Endothelial cell of umbilical vein (primary cell): Measurements from ENCODE around the gene MXD4. TPM values are rescaled to one million over a fixed set of nuclear protein-coding genes. Genes with fewer than 3 reads are reported as not detected.

Experiments
- BruUV-seq: library from RNA; stranded (reverse); fragments of 400-500 nt; replicated peaks from 2 replicates; lab custom pipeline; 2021; lab: Mats Ljungman, UMichigan
- CTCF ChIA-PET: fragments of 300-600, 350-600 bp; sonication (Branson Sonifier 250); formaldehyde crosslinking; loops from one replicate; lab custom pipeline; 2021; ENCODE audit warnings: antibody characterized with exemption, inconsistent platforms; lab: Charles Lee
- POLR2A ChIA-PET: fragments of 300-600, 350-600 bp; sonication (Branson Sonifier 250); formaldehyde crosslinking; loops from one replicate; lab custom pipeline; 2021; ENCODE audit warnings: antibody characterized with exemption, inconsistent platforms; lab: Charles Lee
- DNase-seq: peaks from one replicate; pipeline ENCODE4 v3.0.0-alpha.2; 2011; ENCODE audit warnings: low read depth, low spot score
- FAIRE-seq: peaks from 2 replicates; lab custom pipeline; 2011; peaks lifted over from hg19 to GRCh38; lab: Jason Lieb, UNC
- H2AFZ ChIP-seq: 2 replicates; pipeline ENCODE4 v1.6.0; 2012; ENCODE audit warnings: low read depth, low read length, control low read depth, inconsistent platforms
- H3K27ac ChIP-seq: 2 replicates; pipeline ENCODE4 v1.5.1; 2011; ENCODE audit warnings: low read depth, mild to moderate bottlenecking, control low read depth, low read length, moderate library complexity; ENCODE audit not compliant: insufficient read depth
- H3K27me3 ChIP-seq, 2 experiments: 2 replicates each; pipeline versions ENCODE4 v1.6.0 to v1.6.1; 2011; ENCODE audit warnings: low read length in 2 of 2, mixed read lengths in 1 of 2; ENCODE audit not compliant: control insufficient read depth in 2 of 2, insufficient read depth in 2 of 2
- H3K36me3 ChIP-seq, 2 experiments: 2 replicates in 1 of 2; 3 replicates in 1 of 2; pipeline ENCODE4 v1.5.1; 2011; ENCODE audit warnings: low read length in 2 of 2, mild to moderate bottlenecking in 1 of 2, moderate library complexity in 1 of 2; ENCODE audit not compliant: control insufficient read depth in 2 of 2, insufficient read depth in 2 of 2; ENCODE audit errors: extremely low read depth in 1 of 2
- H3K4me1 ChIP-seq: 3 replicates; pipeline ENCODE4 v1.5.1; 2011; ENCODE audit warnings: mild to moderate bottlenecking, low read length; ENCODE audit not compliant: control insufficient read depth, insufficient read depth; ENCODE audit errors: extremely low read depth
- H3K4me2 ChIP-seq: 2 replicates; pipeline ENCODE4 v1.6.1; 2011; ENCODE audit warnings: low read length, control low read depth, mixed read lengths; ENCODE audit not compliant: insufficient read depth
- H3K4me3 ChIP-seq, 3 experiments: fragments of 200-600 bp in 1 of 3; sonication (generic), shearing (Covaris generic) in 1 of 3; replicated peaks in 1 of 3; 2 replicates each; pipeline ENCODE4 v1.5.1; 2011 to 2016; ENCODE audit warnings: control low read depth in 3 of 3, low read length in 3 of 3, mild to moderate bottlenecking in 2 of 3, inconsistent platforms in 1 of 3, low read depth in 1 of 3, moderate library complexity in 1 of 3; ENCODE audit not compliant: insufficient read depth in 1 of 3
- H3K79me2 ChIP-seq: 2 replicates; pipeline ENCODE4 v1.6.0; 2012; ENCODE audit warnings: low read length, inconsistent platforms; ENCODE audit not compliant: control insufficient read depth, insufficient read depth
- H3K9ac ChIP-seq: replicated peaks from 2 replicates; pipeline ENCODE3; 2011; ENCODE audit warnings: low read length, control low read depth; ENCODE audit not compliant: insufficient read depth; ENCODE audit errors: extremely low read depth
- H3K9me1 ChIP-seq: replicated peaks from 3 replicates; pipeline ENCODE4 v1.6.0; 2011; ENCODE audit warnings: mild to moderate bottlenecking, low read length; ENCODE audit not compliant: control insufficient read depth, insufficient read depth; ENCODE audit errors: extremely low read depth
- H3K9me3 ChIP-seq: replicated peaks from 2 replicates; pipeline ENCODE4 v1.5.1; 2012; ENCODE audit warnings: low read length, inconsistent platforms; ENCODE audit not compliant: control insufficient read depth, insufficient read depth
- H4K20me1 ChIP-seq: replicated peaks from 2 replicates; pipeline ENCODE3; 2011; ENCODE audit warnings: mild to moderate bottlenecking, low read length; ENCODE audit not compliant: control insufficient read depth, insufficient read depth; ENCODE audit errors: extremely low read depth
- CTCF ChIP-seq, 2 donors: IDR thresholded peaks; 1 replicate in 1 of 2; 2 replicates in 1 of 2; pipeline ENCODE4 v1.5.1; 2011; ENCODE audit warnings: low read length in 2 of 2, mild to moderate bottlenecking in 2 of 2, moderate library complexity in 2 of 2, control low read depth in 1 of 2, inconsistent platforms in 1 of 2, low read depth in 1 of 2; ENCODE audit not compliant: insufficient read depth in 1 of 2; ENCODE audit errors: extremely low read depth in 1 of 2
- EZH2 ChIP-seq: IDR thresholded peaks from 2 replicates; pipeline ENCODE4 v1.6.1; 2012; ENCODE audit warnings: borderline replicate concordance, low read depth, mild to moderate bottlenecking, moderate library complexity, low read length, inconsistent platforms; ENCODE audit not compliant: severe bottlenecking
- FOS ChIP-seq: IDR thresholded peaks from 2 replicates; pipeline ENCODE4 v1.6.1; 2011; ENCODE audit warnings: mild to moderate bottlenecking, low read length, moderate library complexity, borderline replicate concordance; ENCODE audit not compliant: insufficient read depth
- GATA2 ChIP-seq: IDR thresholded peaks from 2 replicates; pipeline ENCODE4 v1.7.0; 2011; ENCODE audit warnings: low read depth, mild to moderate bottlenecking, moderate library complexity, mixed read lengths, low read length; ENCODE audit not compliant: insufficient read length, insufficient read depth
- JUN ChIP-seq: IDR thresholded peaks from 2 replicates; pipeline ENCODE4 v1.6.1; 2011; ENCODE audit warnings: borderline replicate concordance, low read depth; ENCODE audit not compliant: insufficient read length, insufficient read depth
- MAX ChIP-seq: IDR thresholded peaks from 2 replicates; pipeline ENCODE4 v1.6.1; 2011; ENCODE audit not compliant: insufficient read depth, insufficient read length
- MYC ChIP-seq: IDR thresholded peaks from one replicate; pipeline ENCODE4 v1.6.1; 2011; ENCODE audit warnings: mild to moderate bottlenecking, low read depth, low read length
- POLR2A ChIP-seq: IDR thresholded peaks from 2 replicates; pipeline ENCODE4 v1.6.1; 2012; ENCODE audit warnings: low read depth, mild to moderate bottlenecking, control low read depth, low read length
- POLR2AphosphoS5 ChIP-seq: IDR thresholded peaks from 2 replicates; pipeline ENCODE4 v1.6.1; 2012; ENCODE audit warnings: low read depth, mild to moderate bottlenecking, control low read depth, low read length, moderate library complexity; ENCODE audit not compliant: insufficient read depth
- dilution Hi-C: fragments of 300-500 bp; cut with MboI; formaldehyde crosslinking; loops from one replicate; pipeline ENCODE4 v1.15.0; 2019; ENCODE audit warnings: low sequenced_read_pairs; ENCODE audit not compliant: extremely low pct_ligation_motif_present
- intact Hi-C: fragments of 100-400 bp; cut with micrococcal nuclease; formaldehyde crosslinking; loops from one replicate; pipeline ENCODE4 v1.10.0; 2022
- polyA plus RNA-seq, 4 experiments: library from polyadenylated mRNA; depleted of rRNA in 3 of 4; stranded (reverse) in 3 of 4; unstranded in 1 of 4; fragments of >200 nt; gene quantifications; 2 replicates each; pipeline versions ENCODE4 v1.2.1 to v1.2.3, GENCODE V29; 2011 to 2012; ENCODE audit warnings: missing spikeins in 1 of 4
- total RNA-seq: library from RNA; stranded (reverse); gene quantifications from 2 replicates; pipeline ENCODE4 v1.2.3, GENCODE V29; 2021

The MXD4 gene
- total and polyA plus RNA-seq, 2 donors (not counting 3 experiments of a cell fraction or from before 2014, with no cell fraction given), result 62.7 to 74.1 TPM

- TF ChIP-seq POLR2A, result no peak
- TF ChIP-seq MAX, result no peak
- H2AFZ ChIP-seq, result no peak overlapping the region
- FAIRE-seq, result no peak
- no peaks in the 10 kb centered on the region for H3K79me2 ChIP-seq
- H3K4me2 ChIP-seq, result no peak overlapping the region
- H3K27ac ChIP-seq, result no peak overlapping the region
- no peak overlapping the region for H3K4me3 ChIP-seq
- no peak for DNase-seq
- H4K20me1 ChIP-seq, result no peaks in the 10 kb centered on the region
- dilution Hi-C loops, result no loop called here
- H3K9me3 ChIP-seq, result no peaks in the 10 kb centered on the region
- POLR2A ChIA-PET, result no interaction called here
- intact Hi-C loops, result no loop called here
- no peaks in the 10 kb centered on the region for H3K36me3 ChIP-seq
- BruUV-seq, result no TSS peak
- H3K27me3 ChIP-seq, result no peaks in the 10 kb centered on the region
- no peaks in the 10 kb centered on the region for H3K4me1 ChIP-seq
- no peak overlapping the region for H3K9ac ChIP-seq
- CTCF ChIA-PET, result no interaction called here
- H3K9me1 ChIP-seq, result no peaks in the 10 kb centered on the region
Measured at GRCh38 chr4:2303121-2303685, 41.3 kb upstream of the MXD4 start.

GRCh38 chr4:2302387-2303119 lies 40.6 kb upstream of the MXD4 start:
- Histone ChIP-seq H3K9me3 (no peaks in the 10 kb centered on the region), H3K79me2 (no peaks in the 10 kb centered on the region), H3K4me3 (no peak overlapping the region), H3K27me3 (no peaks in the 10 kb centered on the region), H3K4me1 (no peaks in the 10 kb centered on the region), H4K20me1 (no peaks in the 10 kb centered on the region), H3K9me1 (no peaks in the 10 kb centered on the region), H3K9ac (no peak overlapping the region), H3K4me2 (no peak overlapping the region), H3K36me3 (no peaks in the 10 kb centered on the region), H3K27ac (no peak overlapping the region), H2AFZ (no peak overlapping the region)
- ChIA-PET POLR2A (no interaction called here), CTCF (no interaction called here)
- dilution Hi-C loops (no loop called here), intact Hi-C loops (no loop called here)
- TF ChIP-seq FOS (no peak), JUN (no peak), MAX (no peak), GATA2 (no peak), CTCF (IDR thresholded peaks at IDR 0.05; ENCODE audit: extremely low read depth in 1 of 2, insufficient read depth in 1 of 2, low read depth in 1 of 2, low read length in 2 of 2) (no peak), POLR2A (no peak), POLR2AphosphoS5 (no peak), MYC (no peak), EZH2 (no peak)
- no peak for FAIRE-seq
- no peak for DNase-seq
- BruUV-seq, result no TSS peak
